Gastrocnemius medialis (tissue), 4 donors: ENCODE data around the gene MYLK3.

Experiments
- CTCF ChIP-seq, 5 experiments: fragments of 450-650 bp in 3 of 5; fragments of 200-600 bp in 2 of 5; sonication (generic) in 2 of 5; IDR thresholded peaks in 4 of 5; conservative IDR thresholded peaks in 1 of 5; 1 replicate in 4 of 5; 2 replicates in 1 of 5; pipeline ENCODE4 v1.5.1; 2016 to 2019; ENCODE audit warnings: antibody characterized with exemption in 5 of 5, mild to moderate bottlenecking in 3 of 5, moderate library complexity in 3 of 5
- POLR2A ChIP-seq, 2 donors: fragments of 450-650 bp; IDR thresholded peaks; one replicate each; pipeline ENCODE4 v1.6.1; 2017; ENCODE audit warnings: antibody characterized with exemption in 2 of 2, mild to moderate bottlenecking in 2 of 2, moderate library complexity in 2 of 2

- TF ChIP-seq CTCF (IDR thresholded peaks at IDR 0.05 in 4 of 5, conservative IDR thresholded peaks at IDR 0.05 in 1 of 5) (no peak), POLR2A (IDR thresholded peaks at IDR 0.05) (no peak)
These were observed 28.6 kb downstream of the MYLK3 start for GRCh38 chr16:46719528-46719927.
